ENCODE results near the gene ZNF366.

DNA sequence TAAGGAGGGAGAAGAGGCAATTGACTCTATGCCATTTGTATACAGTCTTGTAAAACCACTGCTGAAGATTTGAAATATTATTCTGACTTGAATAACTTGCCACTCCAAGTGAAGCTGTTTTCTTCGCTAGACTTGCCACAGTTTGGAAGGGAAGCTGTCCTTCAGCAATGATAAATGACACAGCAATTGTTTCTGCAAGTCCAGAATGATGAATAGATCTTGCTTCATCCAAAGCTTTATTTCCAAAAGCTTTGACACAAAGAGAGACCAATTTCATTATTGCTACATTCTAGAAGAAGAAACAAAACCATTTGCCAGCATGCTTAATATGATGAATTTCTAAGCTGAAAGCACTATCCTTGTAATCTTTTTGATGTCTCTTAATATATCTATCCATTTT, 73.7 kb downstream of the ZNF366 start:
- TF ChIP-seq, protein P1, sequence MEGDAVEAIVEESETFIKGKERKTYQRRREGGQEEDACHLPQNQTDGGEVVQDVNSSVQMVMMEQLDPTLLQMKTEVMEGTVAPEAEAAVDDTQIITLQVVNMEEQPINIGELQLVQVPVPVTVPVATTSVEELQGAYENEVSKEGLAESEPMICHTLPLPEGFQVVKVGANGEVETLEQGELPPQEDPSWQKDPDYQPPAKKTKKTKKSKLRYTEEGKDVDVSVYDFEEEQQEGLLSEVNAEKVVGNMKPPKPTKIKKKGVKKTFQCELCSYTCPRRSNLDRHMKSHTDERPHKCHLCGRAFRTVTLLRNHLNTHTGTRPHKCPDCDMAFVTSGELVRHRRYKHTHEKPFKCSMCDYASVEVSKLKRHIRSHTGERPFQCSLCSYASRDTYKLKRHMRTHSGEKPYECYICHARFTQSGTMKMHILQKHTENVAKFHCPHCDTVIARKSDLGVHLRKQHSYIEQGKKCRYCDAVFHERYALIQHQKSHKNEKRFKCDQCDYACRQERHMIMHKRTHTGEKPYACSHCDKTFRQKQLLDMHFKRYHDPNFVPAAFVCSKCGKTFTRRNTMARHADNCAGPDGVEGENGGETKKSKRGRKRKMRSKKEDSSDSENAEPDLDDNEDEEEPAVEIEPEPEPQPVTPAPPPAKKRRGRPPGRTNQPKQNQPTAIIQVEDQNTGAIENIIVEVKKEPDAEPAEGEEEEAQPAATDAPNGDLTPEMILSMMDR (IDR thresholded peaks at IDR 0.05): no peak
- no peak for TF ChIP-seq POLR2A (IDR thresholded peaks at IDR 0.05)

Data from uterus (tissue), 2 donors.